Right atrium auricular region (tissue), 2 donors: ENCODE results near the gene SECISBP2L. TPM values are rescaled to one million over a fixed set of nuclear protein-coding genes. Genes with fewer than 3 reads are reported as not detected.

Source experiments
- DNase-seq: peaks from one replicate; pipeline ENCODE4 v3.0.0-alpha.2; 2019; ENCODE audit warnings: low spot score
- H3K27ac ChIP-seq, 2 donors: fragments of 200-600 bp; sonication (generic); 1 replicate in 1 of 2; 2 replicates in 1 of 2; pipeline ENCODE4 v1.5.1; 2016 to 2019
- H3K27me3 ChIP-seq, 2 donors: fragments of 200-600 bp; sonication (generic); one replicate each; pipeline versions ENCODE4 v1.5.1 to v1.6.0; 2017 to 2019
- H3K36me3 ChIP-seq: fragments of 200-600 bp; sonication (generic); one replicate; pipeline ENCODE4 v1.5.1; 2016
- H3K4me1 ChIP-seq, 2 donors: fragments of 200-600 bp; sonication (generic); one replicate each; pipeline versions ENCODE4 v1.5.1 to v1.6.0; 2017 to 2019
- H3K4me3 ChIP-seq, 2 donors: fragments of 200-600 bp; sonication (generic); 1 replicate in 1 of 2; 2 replicates in 1 of 2; pipeline ENCODE4 v1.5.1; 2017 to 2019; ENCODE audit warnings: mild to moderate bottlenecking in 1 of 2, moderate library complexity in 1 of 2
- H3K9me3 ChIP-seq, 2 donors: fragments of 200-600 bp; sonication (generic); one replicate each; pipeline ENCODE4 v1.5.1; 2019
- CTCF ChIP-seq, 2 donors: fragments of 200-600 bp; sonication (generic); IDR thresholded peaks; one replicate each; pipeline ENCODE4 v1.5.1; 2019; ENCODE audit warnings: antibody characterized with exemption in 2 of 2
- total RNA-seq, 2 donors: library from RNA; depleted of rRNA; stranded (reverse); fragments of >200 nt; gene quantifications; one replicate each; pipeline ENCODE4 v1.1.0, GENCODE V29; 2016

SECISBP2L gene
- total RNA-seq, 2 donors from 2014 or later: 21.8 to 23.0 TPM

GRCh38 chr15:49066372-49066771 lies 20.1 kb upstream of the SECISBP2L start:
- H3K36me3 ChIP-seq: no peaks in the 10 kb centered on the region
- DNase-seq: no peak
- no peak overlapping the region for H3K4me3 ChIP-seq
- H3K4me1 ChIP-seq: no peaks in the 10 kb centered on the region
- no peak for TF ChIP-seq CTCF (IDR thresholded peaks at IDR 0.05)
- H3K9me3 ChIP-seq: no peaks in the 10 kb centered on the region
- no peaks in the 10 kb centered on the region for H3K27me3 ChIP-seq
- no peak overlapping the region for H3K27ac ChIP-seq

- Histone ChIP-seq H3K4me1 (no peaks in the 10 kb centered on the region), H3K36me3 (no peaks in the 10 kb centered on the region), H3K27me3 (no peaks in the 10 kb centered on the region), H3K9me3 (no peaks in the 10 kb centered on the region), H3K4me3 (no peak overlapping the region), H3K27ac (no peak overlapping the region)
- DNase-seq: no peak
- TF ChIP-seq CTCF (IDR thresholded peaks at IDR 0.05): no peak
Observed at GRCh38 chr15:49064884-49065283, 18.6 kb upstream of the SECISBP2L start.

GRCh38 chr15:49064281-49064653 lies 18.0 kb upstream of the SECISBP2L start:
- H3K4me3 ChIP-seq: no peak overlapping the region
- no peaks in the 10 kb centered on the region for H3K9me3 ChIP-seq
- no peaks in the 10 kb centered on the region for H3K4me1 ChIP-seq
- no peak overlapping the region for H3K27ac ChIP-seq
- H3K36me3 ChIP-seq: no peaks in the 10 kb centered on the region
- H3K27me3 ChIP-seq: no peaks in the 10 kb centered on the region
- TF ChIP-seq CTCF (IDR thresholded peaks at IDR 0.05): no peak
- no peak for DNase-seq

GRCh38 chr15:49063402-49064280 lies 17.4 kb upstream of the SECISBP2L start:
- TF ChIP-seq CTCF (IDR thresholded peaks at IDR 0.05): no peak
- H3K27me3 ChIP-seq: no peaks in the 10 kb centered on the region
- no peak overlapping the region for H3K4me3 ChIP-seq
- H3K36me3 ChIP-seq: no peaks in the 10 kb centered on the region
- no peaks in the 10 kb centered on the region for H3K4me1 ChIP-seq
- DNase-seq: no peak
- no peak overlapping the region for H3K27ac ChIP-seq
- H3K9me3 ChIP-seq: no peaks in the 10 kb centered on the region

DNA sequence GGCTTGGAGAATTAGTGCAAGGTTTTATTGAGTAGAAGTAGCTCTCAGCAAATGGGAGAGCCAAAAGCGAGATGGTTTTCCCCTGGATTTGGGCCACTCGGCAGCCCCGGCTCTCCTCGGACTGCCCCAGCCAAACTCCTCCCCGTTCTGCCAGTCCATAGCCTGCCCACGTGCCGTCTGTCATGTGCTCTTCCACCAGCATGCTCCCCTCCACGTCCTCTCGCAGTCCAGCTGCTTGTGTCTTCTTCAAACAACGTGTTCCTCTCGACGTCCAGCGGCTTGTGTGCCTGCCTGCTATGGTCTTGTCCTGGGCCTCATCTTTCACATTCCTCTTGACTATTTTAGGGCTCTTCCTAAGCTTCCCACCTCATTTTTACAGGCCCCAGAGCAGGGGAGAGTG lies 16.7 kb upstream of the SECISBP2L start:
- H3K9me3 ChIP-seq: no peaks in the 10 kb centered on the region
- no peak overlapping the region for H3K4me3 ChIP-seq
- DNase-seq: no peak
- no peak for TF ChIP-seq CTCF (IDR thresholded peaks at IDR 0.05)
- no peak overlapping the region for H3K27ac ChIP-seq
- H3K36me3 ChIP-seq: no peaks in the 10 kb centered on the region
- H3K4me1 ChIP-seq: no peaks in the 10 kb centered on the region
- H3K27me3 ChIP-seq: no peaks in the 10 kb centered on the region
